Hematopoietic multipotent progenitor cell treated with erythropoietin and hydrocortisone succinate and interleukin-3 and kit ligand, for 15 days (in vitro differentiated cells): ENCODE data around the gene ACBD3.

ENCODE experiments used
- DNase-seq: peaks from one replicate; pipeline ENCODE4 v3.0.0-alpha.2; 2015; ENCODE audit warnings: low spot score

The ACBD3 gene

DNA sequence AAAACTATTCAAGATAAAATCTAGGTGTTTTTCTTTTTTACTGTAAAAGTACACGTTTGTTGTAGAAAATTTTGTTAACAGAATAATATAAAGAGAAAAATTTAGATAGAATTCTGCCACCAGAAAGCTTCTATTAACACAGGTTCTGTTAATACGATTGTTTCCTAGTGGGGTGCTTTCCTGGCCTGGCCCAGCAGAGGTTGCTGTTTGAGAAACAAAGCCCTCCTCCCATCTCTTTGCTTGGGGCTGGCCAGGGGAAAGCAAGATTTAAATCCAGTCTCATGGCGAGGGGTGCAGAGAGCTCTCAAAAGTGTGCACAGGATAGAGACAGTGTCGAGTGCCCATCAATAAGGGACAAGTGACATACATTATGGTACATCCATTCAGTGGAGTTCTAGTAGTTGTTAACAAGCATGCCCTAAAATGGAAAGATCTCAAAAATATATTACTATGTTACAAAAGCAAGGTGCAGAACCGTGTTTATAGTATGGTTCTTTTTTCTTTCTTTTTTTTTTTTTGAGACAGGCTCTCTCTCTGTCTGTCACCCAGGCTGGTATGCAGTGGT lies 14.6 kb upstream of the ACBD3 start:
- DNase-seq: no peak

DNA sequence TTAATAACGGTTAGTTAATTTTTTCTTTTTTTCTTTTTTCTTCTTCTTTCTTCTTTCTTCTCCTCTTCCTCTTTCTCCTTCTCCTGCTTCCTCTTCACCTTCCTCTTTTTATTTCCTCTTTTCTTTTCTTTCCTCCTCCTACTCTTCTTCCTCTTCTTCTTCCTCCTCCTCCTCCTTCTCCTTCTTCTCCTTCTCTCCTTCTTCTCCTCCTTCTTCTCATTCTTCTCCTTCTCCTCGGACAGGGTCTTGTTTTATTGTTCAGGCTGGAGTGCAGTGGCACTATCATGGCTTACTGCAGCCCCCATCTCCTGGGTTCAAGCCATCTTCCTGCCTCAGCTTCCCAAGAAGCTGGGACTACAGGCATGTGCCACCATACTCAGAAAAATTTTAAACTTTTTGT lies 13.4 kb upstream of the ACBD3 start:
- no peak for DNase-seq

DNA sequence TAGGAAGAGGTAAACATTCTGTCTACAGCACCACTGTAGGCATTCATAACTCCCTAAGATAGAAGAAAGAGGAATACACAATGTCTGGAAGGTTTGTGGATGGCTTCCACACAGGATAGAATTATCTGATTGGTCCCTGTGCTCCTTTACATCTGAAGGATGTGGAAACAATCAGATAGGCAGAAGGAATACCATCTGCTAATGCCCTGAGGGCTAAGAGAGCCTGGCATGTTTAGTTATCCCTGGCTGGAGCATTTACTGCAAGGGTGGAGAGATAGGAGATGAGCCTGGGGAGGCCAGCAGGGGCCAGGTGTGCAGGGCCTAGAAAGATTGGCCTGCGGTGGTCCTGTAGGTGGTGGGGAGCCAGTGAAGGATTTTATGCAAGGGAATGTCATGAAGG lies 8.6 kb upstream of the ACBD3 start:
- no peak for DNase-seq

DNA sequence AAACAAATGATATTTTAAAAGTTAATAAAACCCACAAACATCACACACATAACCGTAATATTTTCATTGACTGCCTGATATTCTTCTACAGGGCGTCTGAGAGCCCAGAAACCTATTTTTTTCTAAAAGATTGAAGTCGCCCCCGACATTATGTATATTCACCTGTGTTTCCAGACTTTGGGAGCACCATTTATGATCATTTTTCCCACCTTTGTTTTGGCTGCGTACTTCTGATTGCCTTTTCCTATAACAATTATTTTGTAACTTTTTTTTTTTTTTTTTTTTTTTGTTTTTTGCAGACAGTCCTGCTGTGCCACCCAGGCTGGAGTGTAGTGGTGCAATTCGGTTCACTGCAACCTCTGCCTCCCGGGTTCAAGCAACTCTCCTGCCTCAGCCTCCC lies 839 bp upstream of the ACBD3 start:
- no peak for DNase-seq

DNA sequence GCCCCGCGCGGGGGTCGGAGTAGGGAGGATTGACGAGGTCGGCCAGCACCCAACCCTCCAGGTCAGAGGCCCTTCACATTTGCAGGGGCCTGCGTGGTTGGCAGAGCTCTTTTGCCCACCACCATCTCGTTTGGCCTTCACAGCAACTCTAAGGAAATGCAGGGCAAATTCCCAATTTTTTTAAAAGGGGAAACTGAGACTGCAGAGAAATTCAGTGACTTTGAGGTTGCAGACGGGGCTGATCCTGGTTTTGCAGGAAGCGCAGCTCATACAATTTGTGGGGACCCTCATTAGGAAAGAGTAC lies 430 bp upstream of the ACBD3 start:
- DNase-seq: no peak

DNA sequence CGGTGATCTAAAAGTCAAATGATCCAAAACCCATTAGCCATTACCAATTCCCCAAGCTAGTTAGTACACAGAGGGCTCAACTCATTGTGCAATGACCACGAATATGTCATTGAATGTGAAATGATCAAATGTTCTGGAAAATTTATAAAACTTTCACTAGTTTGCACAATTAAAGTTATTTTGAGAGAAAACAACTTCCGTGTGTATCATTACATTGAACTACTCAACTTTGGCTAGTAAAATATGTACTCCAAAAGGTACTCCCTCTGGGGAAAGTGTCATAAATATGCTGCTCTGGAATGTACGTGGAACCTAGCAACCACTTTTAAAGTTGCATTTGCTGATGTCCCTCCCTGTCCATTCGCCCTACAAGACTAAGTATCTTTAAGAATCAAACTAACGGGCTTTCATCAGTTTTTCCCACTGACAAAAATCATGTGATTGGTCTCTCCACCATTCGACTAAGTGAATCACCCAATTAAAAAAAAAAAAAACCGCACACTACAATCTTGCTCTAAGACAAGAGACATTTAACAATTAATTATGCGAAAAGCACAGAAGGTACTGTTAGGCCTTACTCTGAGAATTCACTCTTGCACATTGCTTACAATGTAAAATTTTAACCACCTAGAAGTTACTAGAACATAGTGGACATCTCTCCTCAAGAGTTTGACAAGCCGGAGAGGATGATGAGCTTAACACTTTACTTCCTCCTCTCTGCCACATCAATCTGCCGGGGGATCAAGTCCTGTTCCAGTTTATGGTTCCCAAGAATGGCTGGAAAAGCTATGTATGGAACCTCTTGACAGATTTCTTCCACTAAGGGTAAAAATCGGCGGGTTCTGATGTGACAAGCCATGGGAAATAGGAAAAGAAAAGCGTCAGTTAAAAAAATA lies 1.2 kb downstream of the ACBD3 start:
- DNase-seq: no peak

DNA sequence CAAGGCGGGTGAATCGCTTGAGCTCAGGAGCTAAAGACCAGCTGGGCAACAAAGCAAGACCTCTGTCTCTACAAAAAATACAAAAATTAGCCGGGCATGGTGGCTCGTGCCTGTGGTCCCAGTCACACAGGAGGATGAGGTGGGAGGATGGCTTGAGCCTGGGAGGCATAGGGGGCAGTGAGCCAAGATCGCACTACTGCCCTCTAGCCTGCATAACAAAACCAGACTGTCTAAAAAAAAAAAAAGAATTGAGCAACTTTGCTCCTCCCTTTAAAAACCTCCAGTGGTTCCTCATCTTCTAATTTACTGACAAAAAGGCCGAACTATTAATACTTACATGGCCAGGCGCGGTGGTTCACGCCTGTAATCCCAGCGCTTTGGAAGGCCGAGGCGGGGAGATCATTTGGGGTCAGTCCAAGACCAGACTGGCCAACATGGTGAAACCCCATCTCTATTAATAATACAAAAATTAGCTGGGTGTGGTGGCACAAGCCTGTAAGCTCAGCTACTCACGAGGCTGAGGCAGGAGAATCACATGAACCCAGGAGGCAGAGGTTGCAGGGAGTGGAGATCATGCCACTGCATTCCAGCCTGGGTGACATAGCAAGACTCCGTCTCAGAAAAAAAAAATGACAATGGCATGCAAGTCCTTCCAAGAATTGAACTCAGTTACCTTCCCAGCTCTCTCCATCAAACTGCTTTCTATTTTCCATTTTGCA lies 4.4 kb downstream of the ACBD3 start:
- peak; percentile 50 for DNase-seq

DNA sequence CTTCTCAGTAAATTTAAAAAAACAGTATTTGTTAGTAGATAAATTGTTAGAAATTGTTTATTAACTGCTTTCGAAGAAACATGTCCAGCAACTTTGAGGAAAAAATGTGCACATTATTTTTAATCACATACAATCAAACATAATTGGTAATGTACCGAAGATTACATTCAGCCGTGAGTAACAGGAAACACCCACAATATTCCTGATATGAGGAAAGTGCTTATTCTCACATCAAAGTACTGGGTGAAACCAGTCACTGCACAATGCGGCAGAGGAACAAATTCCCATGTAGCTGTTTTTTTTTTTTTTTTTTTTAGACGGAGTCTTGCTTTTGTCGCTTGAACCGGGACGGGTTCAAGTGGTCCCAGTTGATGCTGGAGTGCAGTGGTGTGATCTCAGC lies 9.7 kb downstream of the ACBD3 start:
- no peak for DNase-seq

DNA sequence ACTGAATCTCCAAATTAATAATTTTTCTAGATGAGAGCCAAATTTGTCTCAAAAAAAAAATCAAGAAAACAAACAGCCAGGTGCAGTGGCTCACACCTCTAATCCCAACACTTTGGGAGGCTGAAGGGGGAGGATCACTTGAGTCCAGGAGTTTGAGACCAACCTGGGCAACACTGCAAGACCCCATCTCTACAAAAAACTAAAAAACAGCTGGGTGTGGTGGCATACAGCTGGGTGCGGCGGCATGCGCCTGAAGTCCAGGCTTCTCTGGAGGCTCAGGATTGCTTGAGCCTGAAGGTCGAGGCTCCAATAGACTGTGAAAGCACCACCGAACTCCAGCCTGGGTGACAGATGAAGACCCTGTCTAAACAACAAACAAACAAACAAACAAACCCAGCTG lies 14.0 kb downstream of the ACBD3 start:
- no peak for DNase-seq

DNA sequence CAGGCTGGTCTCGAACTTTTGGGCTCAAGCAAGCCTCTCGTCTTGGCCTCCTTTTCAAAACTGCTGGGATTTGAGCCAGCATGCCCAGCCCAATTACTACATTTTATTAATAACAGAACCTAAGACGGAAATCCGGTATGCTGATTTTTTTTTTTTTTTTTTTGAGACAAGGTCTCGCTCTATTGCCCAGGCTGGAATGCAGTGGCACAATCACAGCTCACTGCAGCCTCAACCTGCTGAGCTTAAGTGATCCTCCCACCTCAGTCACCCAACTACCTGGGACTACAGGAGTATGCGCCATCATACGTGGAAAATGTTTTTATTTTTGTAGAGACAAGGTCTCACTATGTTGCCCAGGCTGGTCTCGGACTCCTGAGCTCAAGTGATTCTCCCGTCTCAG lies 20.2 kb downstream of the ACBD3 start:
- DNase-seq: no peak

DNA sequence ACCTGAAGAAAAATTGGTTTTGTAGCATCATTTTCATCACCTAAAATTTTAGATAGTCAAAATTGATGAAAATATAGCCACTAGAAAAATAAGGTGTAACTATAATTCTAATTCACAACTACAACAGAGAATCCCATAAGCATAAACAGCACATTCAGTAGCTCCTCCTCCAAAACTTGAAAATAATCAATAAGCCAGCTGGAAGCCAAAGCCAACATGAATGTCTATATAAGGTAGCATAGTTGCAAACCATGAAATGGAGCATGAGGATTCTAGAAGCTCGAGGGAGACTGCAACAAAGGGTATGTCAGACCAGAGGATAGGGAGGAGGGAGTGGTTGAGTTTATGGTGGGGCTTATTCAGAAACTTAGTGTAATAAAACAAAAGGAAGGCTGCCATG lies 22.4 kb downstream of the ACBD3 start:
- DNase-seq: no peak

DNA sequence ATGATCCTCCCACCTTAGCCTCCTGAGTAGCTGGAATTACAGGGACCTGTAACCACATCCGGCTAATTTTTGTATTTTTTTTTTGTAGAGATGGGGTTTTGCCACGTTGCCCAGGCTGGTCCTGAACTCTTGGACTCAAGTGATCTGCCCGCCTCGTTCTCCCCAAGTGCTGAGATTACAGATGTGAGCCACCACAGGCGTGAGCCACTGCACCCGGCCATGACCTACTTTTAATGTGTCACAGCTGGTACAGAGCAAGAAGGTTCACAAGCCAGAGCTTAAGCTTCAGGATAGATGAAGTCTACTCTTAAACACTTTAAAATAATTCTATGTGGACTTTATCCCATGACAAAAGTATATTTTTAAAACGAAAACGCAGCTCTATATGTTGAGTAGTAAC lies 23.6 kb downstream of the ACBD3 start:
- DNase-seq: no peak

DNA sequence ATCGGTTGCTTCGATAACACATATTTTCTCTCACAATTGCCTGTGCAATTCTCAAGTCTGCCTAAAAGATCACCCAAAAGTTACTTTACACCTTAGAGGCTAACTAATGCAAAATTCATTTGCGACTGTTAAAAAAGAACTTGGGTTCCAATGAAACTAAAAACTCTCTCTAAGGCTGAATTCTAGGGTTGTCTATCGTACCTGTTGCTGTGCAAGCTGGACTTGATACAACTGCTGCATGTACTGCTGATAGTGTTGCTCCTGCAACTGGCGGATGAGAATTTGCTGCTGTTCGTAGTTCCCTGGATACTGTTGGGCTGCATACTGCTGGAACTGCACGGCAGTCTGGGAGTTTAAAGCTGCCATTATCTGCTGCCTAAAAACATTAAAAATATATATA lies 27.6 kb downstream of the ACBD3 start:
- no peak for DNase-seq

DNA sequence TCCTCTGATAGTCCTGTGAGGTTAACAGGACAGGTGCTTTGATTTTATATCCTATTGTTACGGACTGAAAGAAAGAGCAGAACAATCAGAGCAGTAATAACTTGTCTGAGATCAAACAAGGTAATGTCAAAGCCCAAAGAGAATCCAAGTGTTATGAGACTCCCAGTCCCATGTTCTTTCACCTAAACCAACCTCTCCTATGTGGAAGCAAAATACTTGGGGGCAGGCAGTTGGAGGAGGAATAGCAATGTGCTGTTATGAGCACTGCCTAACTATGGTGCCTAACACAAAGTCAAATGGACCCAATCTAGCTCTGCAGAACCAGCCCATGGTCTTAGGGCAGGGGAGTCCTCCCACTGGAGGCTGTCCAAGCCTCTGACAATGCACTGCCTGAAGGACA lies 28.1 kb downstream of the ACBD3 start:
- DNase-seq: no peak

DNA sequence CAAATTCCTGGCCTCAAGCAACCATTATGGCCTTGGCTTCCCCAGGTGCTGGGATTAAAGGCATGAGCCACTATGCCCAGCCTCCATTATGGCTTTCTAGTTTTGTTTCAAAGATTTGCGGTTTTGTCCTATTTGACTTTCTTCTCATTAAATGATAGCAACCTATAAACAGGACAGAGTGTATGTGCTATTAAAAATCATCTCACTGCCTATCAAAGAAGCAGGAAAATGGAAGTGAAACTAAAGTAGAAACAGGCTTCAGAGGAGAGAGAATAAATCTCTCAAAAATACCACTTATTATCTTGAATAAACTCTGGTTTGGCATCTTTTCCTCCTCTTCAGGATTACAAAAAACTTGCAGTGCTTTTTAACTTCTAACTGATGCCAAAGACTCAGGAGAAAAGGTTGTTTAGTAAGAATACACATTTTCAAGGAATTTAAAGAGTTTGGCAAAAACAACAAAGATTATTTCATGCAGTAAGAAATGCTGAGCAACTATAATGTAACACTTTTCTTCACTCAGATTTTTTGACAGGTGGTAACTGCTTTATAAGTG lies 28.7 kb downstream of the ACBD3 start:
- DNase-seq: no peak

DNA sequence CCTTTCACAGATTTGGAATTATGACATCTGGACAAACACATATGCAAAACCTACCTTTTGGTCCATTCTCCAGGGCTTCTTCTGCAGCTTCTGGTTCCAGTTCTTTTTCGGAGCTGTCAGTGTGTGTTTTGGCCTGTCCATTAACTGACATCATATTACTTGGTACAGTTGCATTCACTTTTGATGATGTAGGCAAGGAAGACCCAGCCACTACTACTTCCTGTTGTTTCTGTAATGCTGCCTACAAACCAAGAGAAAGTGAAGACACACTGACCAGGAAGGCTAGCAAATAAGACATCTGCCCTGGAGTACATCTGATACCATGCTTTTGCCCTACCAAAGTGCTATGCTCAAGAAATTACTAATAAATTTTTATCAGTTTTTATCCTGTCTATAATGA lies 31.9 kb downstream of the ACBD3 start:
- DNase-seq: no peak

DNA sequence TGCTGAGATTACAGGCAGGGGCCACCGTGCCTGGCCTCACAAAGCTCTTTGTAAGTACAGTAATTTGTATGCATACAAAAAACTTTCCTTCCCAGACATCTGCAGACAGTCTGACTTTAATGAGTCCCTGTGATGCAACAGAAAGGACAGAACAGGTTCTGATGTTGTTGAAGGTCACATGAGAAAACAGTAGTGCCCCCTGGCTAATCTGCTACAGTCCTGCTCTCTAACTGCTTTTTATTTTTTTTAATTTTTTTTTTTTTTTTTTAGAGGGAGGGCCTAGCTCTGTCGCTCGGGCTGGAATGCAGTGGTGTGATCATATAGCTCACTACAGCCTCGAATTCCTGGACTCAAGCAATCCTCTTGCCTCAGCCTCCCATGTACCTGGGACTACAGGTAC lies 36.7 kb downstream of the ACBD3 start:
- DNase-seq: no peak

DNA sequence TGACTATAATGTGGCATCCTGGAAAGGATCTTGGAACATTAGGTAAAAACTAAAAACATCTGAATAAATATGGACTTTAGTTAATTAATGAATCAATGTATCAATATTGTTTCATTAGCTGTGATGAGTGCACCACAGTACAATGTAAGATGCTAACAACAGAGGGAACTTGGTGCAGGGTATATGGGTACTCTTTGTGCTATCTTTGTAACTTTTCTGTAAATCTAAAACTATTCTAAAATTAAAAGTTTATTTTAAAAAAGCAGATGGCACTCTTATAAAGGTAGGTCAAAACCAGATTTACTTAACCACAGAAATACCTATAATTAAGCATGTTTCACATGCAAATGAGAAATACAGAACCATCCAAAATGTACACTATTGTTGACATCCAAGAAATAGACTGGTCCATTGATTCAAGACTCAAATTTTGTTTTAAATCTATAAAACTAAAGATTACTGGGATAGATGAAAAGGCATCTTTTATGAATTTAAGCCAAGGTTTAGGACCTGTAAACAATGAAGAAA lies 38.4 kb downstream of the ACBD3 start:
- DNase-seq: no peak

DNA sequence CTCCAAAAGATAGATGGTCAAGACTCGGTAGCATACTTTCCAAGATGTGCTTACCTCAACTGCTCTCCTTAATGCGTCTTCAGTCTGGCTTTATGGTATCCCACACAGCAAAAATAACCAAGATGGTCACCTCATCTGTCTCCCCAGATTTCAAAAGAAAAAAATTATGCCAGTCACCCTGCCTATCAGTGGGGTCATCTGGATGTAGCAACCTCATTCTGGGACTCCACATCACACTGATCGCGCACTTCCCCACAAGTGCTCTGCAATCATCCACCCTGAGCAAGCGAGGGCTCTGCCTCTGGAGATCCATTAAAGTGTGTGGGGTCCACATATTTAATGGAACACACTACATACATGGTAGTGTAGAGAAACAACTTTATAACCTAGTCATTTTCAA lies 42.5 kb downstream of the ACBD3 start:
- DNase-seq: no peak

DNA sequence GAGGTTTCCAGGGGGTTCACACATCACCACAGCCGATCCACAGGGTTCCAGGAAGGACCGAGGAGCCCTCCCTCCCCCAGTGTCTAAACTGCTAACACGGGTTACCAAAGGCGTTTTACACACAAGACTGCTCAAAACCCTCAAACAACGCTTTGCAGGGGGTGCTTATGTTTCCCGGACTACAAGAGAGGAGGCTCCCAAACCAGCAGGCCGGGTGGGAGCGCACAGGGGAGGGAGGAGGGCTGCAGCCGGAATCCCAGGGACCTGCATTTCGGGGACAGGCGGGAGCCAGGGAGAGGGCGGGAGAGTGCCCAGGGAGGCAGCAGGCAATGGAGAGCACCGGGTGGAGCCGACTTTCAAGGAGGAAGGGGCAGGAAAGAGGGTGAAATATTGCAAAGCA lies 50.8 kb downstream of the ACBD3 start:
- DNase-seq: no peak

DNA sequence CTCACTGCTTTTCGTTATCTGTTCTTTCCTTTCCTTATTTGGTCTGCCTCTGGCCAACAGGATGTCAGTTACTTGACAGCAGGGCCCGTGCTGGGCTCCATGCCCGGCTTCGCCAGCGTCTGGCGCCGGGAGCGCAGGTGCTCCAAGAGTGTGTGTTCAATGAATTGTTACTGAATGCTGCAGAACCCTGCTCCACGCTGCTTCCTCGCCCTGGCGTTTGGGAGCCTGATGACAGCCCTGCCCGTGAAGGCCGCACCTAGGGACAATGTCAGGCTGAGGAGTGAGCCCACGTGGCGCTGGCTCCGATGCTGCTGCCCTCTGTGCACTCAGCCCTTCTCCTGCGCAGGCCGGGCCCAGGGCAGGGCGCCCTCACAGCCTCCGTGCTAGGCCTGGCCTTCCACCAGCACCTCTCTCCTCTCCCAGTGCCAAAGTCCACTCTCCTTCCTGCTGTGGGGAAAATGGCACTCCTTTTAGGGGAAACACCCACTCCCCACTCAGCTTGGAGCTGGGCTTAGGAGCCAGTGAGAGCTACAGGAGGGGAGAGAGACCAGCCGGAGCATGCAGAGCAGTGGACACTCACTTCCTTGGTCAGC lies 51.4 kb downstream of the ACBD3 start:
- DNase-seq: no peak
